Measurements from ENCODE around the gene NETO2.

The NETO2 gene

GRCh38 chr16:47055136-47055885 is 88.4 kb downstream of the NETO2 start:
- H3K27ac ChIP-seq = no peak overlapping the region
- H3K9me3 ChIP-seq = no peaks in the 10 kb centered on the region
- TF ChIP-seq CTCF (IDR thresholded peaks at IDR 0.05) = no peak
- no peaks in the 10 kb centered on the region for H3K27me3 ChIP-seq
- H3K4me1 ChIP-seq (ENCODE audit: control insufficient read depth in 1 of 2, insufficient read depth in 1 of 2, low read depth in 1 of 2, low read length in 1 of 2) = no peaks in the 10 kb centered on the region
- H3K36me3 ChIP-seq = no peaks in the 10 kb centered on the region
- H3K4me3 ChIP-seq (ENCODE audit: low read depth in 1 of 2, low read length in 1 of 2) = no peak overlapping the region

- no peaks in the 10 kb centered on the region for H3K9me3 ChIP-seq
- no peaks in the 10 kb centered on the region for H3K4me1 ChIP-seq (ENCODE audit: control insufficient read depth in 1 of 2, insufficient read depth in 1 of 2, low read depth in 1 of 2, low read length in 1 of 2)
- H3K36me3 ChIP-seq = no peaks in the 10 kb centered on the region
- H3K27ac ChIP-seq = no peak overlapping the region
- H3K4me3 ChIP-seq (ENCODE audit: low read depth in 1 of 2, low read length in 1 of 2) = no peak overlapping the region
- H3K27me3 ChIP-seq = no peaks in the 10 kb centered on the region
- TF ChIP-seq CTCF (IDR thresholded peaks at IDR 0.05) = no peak
Observed at GRCh38 chr16:47054306-47054705, 89.4 kb downstream of the NETO2 start.

GRCh38 chr16:47053895-47054294 is 89.8 kb downstream of the NETO2 start:
- Histone ChIP-seq H3K36me3 (no peaks in the 10 kb centered on the region), H3K27ac (no peak overlapping the region), H3K4me3 (ENCODE audit: low read depth in 1 of 2, low read length in 1 of 2) (no peak overlapping the region), H3K9me3 (no peaks in the 10 kb centered on the region), H3K4me1 (ENCODE audit: control insufficient read depth in 1 of 2, insufficient read depth in 1 of 2, low read depth in 1 of 2, low read length in 1 of 2) (no peaks in the 10 kb centered on the region), H3K27me3 (no peaks in the 10 kb centered on the region)
- TF ChIP-seq CTCF (IDR thresholded peaks at IDR 0.05) = no peak

- TF ChIP-seq CTCF (IDR thresholded peaks at IDR 0.05) = no peak
- no peaks in the 10 kb centered on the region for H3K27me3 ChIP-seq
- H3K4me1 ChIP-seq (ENCODE audit: control insufficient read depth in 1 of 2, insufficient read depth in 1 of 2, low read depth in 1 of 2, low read length in 1 of 2) = no peaks in the 10 kb centered on the region
- no peak overlapping the region for H3K4me3 ChIP-seq (ENCODE audit: low read depth in 1 of 2, low read length in 1 of 2)
- H3K27ac ChIP-seq = no peak overlapping the region
- no peaks in the 10 kb centered on the region for H3K36me3 ChIP-seq
- H3K9me3 ChIP-seq = no peaks in the 10 kb centered on the region
Observed at GRCh38 chr16:47052666-47053640, 90.8 kb downstream of the NETO2 start.

GRCh38 chr16:47051031-47051430 is 92.7 kb downstream of the NETO2 start:
- H3K9me3 ChIP-seq = no peaks in the 10 kb centered on the region
- no peaks in the 10 kb centered on the region for H3K4me1 ChIP-seq (ENCODE audit: control insufficient read depth in 1 of 2, insufficient read depth in 1 of 2, low read depth in 1 of 2, low read length in 1 of 2)
- H3K27ac ChIP-seq = no peak overlapping the region
- TF ChIP-seq CTCF (IDR thresholded peaks at IDR 0.05) = no peak
- no peaks in the 10 kb centered on the region for H3K36me3 ChIP-seq
- no peaks in the 10 kb centered on the region for H3K27me3 ChIP-seq
- H3K4me3 ChIP-seq (ENCODE audit: low read depth in 1 of 2, low read length in 1 of 2) = no peak overlapping the region
